HCT116 (cell line): ENCODE data around the gene CALML6.

Source experiments
- CEBPB ChIP-seq: IDR thresholded peaks from 2 replicates; pipeline ENCODE4 v1.6.1; 2012; ENCODE audit warnings: low read depth
- CTCF ChIP-seq, 3 experiments: fragments of 200-600 bp in 1 of 3; sonication (generic) in 1 of 3; IDR thresholded peaks in 2 of 3; conservative IDR thresholded peaks in 1 of 3; 2 replicates each; pipeline ENCODE4 v1.5.1; 2012 to 2017; ENCODE audit warnings: low read depth in 2 of 3, low read length in 2 of 3, antibody characterized with exemption in 1 of 3, borderline replicate concordance in 1 of 3, control low read depth in 1 of 3, mild to moderate bottlenecking in 1 of 3, mixed read lengths in 1 of 3, mixed run types in 1 of 3, moderate library complexity in 1 of 3; ENCODE audit not compliant: insufficient read depth in 1 of 3
- EGR1 ChIP-seq: IDR thresholded peaks from 2 replicates; pipeline ENCODE4 v1.6.1; 2012; ENCODE audit warnings: low read depth
- EZH2 ChIP-seq: fragments of 200-600 bp; sonication (generic); IDR thresholded peaks from 2 replicates; pipeline ENCODE4 v1.6.1; 2017; ENCODE audit warnings: antibody characterized with exemption, mixed run types
- POLR2A ChIP-seq: IDR thresholded peaks from 2 replicates; pipeline ENCODE4 v1.7.0; 2011; ENCODE audit warnings: borderline replicate concordance; ENCODE audit not compliant: insufficient read depth, insufficient read length; ENCODE audit errors: extremely low read depth
- POLR2AphosphoS5 ChIP-seq: IDR thresholded peaks from 2 replicates; pipeline ENCODE4 v1.6.1; 2011; ENCODE audit warnings: mild to moderate bottlenecking, low read depth, low read length, moderate library complexity
- SP1 ChIP-seq: IDR thresholded peaks from 2 replicates; pipeline ENCODE4 v1.6.1; 2012; ENCODE audit warnings: low read depth
- SRF ChIP-seq: IDR thresholded peaks from 2 replicates; pipeline ENCODE4 v1.6.1; 2012; ENCODE audit warnings: low read depth
- ZNF274 ChIP-seq: fragments of 200-500 bp; sonication (Bioruptor generic); IDR thresholded peaks from 2 replicates; pipeline ENCODE4 v1.6.1; 2014; ENCODE audit warnings: mild to moderate bottlenecking, low read depth, low read length, inconsistent platforms

DNA sequence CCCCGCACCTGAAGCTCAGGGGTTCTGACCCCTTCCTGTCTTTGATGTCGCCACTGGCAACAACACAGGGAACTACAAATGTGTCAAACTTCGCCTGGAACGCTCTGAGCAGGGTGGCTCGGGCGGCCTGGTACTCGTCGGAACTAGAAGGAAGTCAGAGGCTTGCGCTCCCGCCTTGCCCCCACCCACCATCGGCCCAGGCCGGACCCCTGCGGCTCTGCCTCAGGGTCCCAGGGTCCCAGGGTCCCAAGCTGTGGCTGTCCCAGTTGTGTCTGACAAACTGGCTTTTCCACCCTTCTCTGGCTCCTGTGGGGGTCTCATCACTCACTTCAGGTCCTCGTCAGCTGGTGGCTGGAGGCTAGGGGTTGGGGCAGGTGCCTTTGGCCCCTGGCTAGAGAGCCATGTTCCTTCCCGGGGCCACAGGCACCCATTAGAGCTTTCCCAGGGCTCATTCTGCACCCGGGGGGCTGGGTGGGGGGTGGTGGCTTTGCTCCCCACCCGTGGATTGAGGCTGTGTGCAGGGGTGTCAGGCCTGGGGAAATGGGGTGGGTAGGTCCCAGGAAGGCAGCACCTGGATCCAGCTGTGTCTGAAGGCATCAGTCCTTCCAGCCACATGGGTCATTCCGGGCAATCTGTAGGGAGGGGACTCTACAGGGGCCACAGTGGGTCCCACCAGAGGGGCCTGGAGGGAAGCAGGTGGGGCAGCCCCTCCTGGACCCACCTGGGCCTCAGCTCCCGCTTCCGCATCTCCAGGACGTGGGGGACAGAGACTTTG lies 12.0 kb downstream of the CALML6 start:
- TF ChIP-seq CTCF (IDR thresholded peaks at IDR 0.05 in 2 of 3, conservative IDR thresholded peaks at IDR 0.05 in 1 of 3; ENCODE audit: borderline replicate concordance in 1 of 3, insufficient read depth in 1 of 3, low read depth in 2 of 3, low read length in 2 of 3), result no peak
- TF ChIP-seq CEBPB, result no peak
- TF ChIP-seq SRF, result no peak
- TF ChIP-seq POLR2A, result no peak
- no peak for TF ChIP-seq EZH2
- no peak for TF ChIP-seq EGR1
- no peak for TF ChIP-seq POLR2AphosphoS5
- no peak for TF ChIP-seq ZNF274
- no peak for TF ChIP-seq SP1
